Measurements from ENCODE around the gene MYLK. TPM values are rescaled to one million over a fixed set of nuclear protein-coding genes. Genes with fewer than 3 reads are reported as not detected.

Gene MYLK
- total RNA-seq, 1 donor, result 11.3 TPM

DNA sequence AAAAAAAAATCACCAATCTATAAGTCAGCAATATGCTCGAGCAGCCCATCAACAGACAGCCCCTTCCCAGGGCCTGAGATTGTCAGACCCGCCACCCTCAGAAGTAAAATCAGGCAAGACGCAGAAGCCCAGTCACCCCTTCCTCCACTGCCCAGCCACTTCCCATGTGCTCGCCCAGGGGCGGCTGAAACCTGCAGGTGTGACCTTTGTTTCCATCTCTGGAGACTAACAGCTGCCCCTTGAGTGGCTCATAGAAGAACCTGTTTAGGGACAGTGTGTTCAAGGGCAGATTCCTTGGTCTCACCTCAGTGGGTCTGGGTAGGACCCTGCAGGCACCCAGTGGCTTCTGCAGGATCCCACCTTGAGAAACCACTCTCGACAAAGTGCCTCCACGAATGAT, 105.6 kb downstream of the MYLK start:
- DNase-seq (ENCODE audit: low read depth in 2 of 3, low spot score in 2 of 3), result no peak

DNA sequence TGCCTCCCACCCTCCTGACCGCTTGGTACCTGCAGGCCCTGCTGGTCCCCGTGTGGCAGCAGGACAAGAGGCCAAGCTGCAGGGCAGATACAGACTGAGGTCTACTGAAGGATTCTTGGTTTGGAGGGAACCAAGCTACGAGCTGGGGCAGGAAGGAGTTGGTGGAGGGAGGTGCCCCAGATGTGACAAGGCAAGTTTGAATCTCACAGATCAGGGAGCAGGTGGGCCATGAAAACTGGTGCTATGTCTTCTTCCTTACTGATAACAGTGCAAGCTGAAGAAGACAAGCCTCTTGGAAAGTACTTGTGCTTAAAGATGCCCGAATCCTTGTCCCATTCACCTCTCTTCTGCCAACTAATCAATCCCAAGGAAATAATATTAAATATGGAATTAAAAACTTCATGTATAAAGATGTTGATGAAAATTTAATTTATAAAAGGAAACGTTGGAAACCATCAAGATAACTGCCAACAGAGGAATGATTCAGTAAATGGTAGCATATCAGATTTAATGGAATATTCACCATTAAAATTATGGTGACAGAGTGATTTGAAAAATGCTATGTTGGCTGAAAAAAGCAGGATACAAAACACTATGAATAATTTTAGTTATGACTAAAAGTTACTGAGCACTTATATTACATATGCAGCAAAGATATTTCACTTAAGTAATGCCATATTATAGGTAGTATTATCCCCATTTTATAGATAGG, 107.9 kb downstream of the MYLK start:
- no peak for DNase-seq (ENCODE audit: low read depth in 2 of 3, low spot score in 2 of 3)

DNA sequence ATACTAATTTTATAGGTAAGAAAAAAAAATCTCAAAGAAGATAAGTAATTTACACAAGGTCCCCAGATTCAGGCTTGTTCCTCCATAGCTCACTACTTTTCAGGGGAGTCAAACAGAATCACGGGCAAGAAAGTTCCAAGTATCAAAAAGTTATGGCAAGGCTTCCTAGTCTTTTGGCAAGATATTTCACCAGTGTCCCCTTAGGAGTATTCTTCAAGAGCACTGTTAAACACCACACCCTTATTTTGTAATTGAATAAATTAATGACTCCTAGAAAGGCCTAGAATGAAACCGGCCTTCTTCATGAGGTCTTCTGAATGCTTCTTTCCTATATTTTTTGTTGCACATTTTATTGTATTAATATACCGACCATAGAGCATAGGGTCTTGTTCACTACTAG, 109.7 kb downstream of the MYLK start:
- DNase-seq (ENCODE audit: low read depth in 2 of 3, low spot score in 2 of 3), result no peak

DNA sequence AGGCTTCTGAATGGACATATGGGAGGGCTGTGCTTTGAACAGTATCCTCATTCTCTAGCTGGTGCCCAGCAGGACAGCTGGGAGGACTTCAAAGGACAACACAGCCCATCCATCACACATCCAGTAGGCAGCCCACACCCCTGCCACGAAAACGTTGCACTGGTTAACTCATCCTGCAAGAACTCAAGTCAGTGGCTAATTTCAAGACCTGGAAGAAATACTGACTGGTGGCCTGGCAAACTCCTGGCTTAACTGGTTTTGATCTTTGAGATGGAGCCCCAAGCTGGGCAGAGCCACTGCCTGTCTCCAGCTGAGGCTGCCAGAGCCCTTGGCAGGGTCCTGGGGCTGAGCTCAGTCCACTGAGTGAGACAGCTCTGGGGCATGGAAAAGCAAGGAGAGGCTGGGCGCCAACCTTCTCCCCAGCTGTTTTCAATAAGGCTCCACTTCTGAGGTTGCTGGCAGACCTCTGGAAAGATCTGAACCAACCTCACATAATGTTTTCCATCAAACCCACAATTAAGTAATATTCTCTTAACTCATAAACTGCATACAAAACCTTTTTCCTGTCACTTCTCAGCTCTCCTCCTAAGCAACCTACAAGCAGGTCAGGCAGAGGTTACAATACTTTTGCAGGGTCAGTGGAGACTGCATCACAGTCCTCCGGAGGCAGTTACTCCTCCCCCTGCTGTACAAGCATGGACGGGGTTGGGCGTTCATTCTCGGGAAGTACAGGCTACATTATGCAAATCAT, 110.3 kb downstream of the MYLK start:
- no peak for DNase-seq (ENCODE audit: low read depth in 2 of 3, low spot score in 2 of 3)

DNA sequence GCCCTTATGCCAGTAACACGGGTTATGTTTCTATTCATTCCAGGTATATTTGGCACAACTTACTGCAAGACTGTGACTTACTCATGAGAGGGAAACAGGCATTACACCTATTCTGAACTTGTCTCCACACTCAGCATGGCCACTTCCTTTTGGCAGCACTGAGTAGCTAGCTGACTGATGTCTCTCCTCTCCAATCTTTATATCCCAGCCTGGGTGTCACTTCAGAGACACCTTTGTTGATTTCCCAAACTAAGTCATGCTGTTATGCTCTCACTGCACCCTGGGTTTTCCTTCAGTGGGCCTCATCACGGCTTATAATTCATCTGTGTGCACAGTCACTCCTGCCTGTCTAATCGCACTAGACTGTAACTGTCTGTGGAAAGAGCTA, 114.8 kb downstream of the MYLK start:
- no peak for DNase-seq (ENCODE audit: low read depth in 2 of 3, low spot score in 2 of 3)

DNA sequence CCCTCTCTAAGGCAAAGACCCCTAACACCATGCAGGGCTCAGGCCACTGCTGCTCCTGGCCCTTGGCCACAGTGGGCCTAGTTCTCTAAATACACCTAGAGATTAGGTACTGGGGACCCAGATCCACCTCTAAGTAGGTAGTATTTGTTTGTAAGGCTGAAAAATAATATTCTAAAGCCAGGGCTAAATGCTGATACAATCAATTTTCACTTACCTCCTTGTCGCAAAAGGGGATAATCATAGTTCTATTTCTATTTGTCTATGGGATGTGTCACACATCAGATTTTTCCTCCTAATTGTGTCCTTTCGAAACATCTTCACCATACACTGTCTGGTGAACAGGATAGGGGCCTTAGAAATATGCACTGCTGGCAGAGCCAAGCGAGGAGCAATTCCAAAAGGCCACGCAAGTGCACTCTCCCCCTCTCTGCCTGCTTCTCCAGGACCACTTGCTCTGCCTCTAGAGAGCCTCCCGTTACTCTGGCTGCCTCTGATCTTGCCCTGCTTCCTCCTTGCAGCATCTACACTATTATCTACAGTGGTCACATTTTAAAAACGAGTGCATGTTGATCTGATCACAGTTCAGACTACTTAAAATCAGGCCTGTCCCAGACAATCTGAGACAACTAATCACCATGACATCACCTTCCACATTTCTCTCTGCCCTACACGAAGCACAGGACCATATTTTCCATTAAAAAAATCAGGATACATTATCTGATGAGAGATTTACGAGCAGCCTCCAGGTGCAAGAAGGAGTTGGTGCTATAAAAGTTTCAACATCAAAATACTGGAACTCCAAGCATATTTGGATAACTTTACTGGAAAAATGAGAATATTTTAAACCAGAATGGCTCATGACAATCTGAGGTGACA, 115.4 kb downstream of the MYLK start:
- no peak for DNase-seq (ENCODE audit: low read depth in 2 of 3, low spot score in 2 of 3)

DNA sequence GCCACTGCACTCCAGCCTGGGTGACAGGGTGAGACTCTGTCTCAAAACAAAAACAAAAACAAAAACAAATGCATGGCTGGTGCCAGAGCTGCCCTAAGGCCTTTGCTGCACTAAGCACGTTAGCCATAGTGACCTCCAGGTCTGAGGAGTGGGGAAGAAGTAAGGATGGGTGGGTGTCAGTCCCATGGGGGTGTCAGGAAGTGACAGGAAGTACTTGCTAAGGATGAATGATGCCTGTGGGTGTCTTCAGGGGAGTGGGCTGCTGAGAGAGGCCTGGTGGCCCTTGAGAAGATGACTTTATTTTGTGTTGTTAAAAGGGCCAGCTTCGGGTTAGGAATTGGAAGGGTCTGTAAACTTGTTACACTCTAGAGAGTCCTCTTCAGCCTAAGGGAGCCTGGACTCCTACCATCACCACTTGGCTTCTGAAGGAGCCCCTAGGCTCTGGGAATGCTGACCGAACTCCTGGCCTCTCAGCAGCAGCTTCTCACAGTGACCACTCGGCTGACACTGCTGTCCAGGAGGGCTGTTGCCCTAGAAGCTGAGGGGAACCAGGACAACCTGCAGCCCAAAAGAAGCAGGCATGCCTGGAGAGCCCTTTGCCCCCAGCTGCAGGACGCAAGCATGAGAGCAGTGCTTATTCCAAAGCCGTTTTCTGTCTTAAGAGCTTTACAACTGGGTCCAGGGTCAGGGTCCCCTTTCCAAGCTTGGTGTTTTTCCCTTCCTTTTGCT, 116.4 kb downstream of the MYLK start:
- DNase-seq (ENCODE audit: low read depth in 2 of 3, low spot score in 2 of 3), result no peak

DNA sequence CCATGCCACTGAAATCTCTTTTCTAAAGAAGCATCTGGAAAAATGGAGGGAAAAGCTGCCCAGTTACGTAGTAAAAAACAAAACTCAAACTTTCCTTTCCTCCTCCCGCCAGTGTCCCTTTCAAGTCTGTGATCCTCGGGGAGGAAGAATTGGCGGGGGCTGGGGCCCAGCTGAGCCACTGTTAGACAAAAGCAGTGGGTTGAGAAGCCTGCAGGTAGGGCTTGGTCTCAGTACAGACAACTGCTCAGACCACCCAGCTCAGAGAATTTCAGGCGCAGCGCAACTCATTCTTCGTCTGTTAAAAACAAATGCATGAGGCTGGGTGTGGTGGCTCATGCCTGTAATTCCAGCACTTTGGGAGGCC, 117.1 kb downstream of the MYLK start:
- no peak for DNase-seq (ENCODE audit: low read depth in 2 of 3, low spot score in 2 of 3)

DNA sequence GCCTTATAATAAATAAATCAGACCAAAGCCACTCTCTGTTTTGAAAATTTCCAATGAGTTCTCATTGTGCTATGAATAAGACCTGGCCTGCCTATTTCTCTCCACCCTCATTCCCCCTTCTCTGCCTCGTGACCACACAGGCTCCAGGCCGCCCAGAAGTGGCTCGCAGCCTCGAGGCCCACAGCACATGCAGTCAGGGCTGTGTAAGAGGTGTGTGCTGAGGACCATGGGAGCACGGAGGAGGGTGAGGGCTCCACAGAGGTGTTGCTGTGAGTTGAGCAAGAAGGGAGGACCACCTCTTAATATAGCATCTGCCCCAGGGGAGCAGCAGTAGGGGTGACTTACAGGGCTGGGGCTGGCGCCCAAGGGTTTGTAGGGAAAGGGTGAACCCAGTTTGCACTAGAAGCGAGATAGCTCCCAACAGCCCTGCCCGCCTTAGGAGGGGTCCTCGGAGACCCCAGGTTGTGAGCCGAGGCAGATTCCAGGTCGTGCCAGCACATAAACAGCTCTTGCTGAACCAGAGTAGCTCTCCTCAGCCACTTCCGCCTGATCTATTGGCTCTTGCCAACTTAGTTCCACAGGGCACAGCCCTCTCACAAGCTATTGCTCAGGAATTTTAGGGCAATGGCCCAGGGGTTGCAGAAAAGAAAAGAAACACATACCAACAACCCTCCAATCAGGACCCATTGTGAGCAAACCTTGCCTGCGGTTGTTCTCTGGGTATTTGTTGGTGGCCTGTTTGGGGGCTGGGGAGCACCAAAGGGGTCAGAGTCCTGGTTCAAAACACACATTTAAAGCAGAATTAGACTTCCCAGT, 117.7 kb downstream of the MYLK start:
- no peak for DNase-seq (ENCODE audit: low read depth in 2 of 3, low spot score in 2 of 3)

DNA sequence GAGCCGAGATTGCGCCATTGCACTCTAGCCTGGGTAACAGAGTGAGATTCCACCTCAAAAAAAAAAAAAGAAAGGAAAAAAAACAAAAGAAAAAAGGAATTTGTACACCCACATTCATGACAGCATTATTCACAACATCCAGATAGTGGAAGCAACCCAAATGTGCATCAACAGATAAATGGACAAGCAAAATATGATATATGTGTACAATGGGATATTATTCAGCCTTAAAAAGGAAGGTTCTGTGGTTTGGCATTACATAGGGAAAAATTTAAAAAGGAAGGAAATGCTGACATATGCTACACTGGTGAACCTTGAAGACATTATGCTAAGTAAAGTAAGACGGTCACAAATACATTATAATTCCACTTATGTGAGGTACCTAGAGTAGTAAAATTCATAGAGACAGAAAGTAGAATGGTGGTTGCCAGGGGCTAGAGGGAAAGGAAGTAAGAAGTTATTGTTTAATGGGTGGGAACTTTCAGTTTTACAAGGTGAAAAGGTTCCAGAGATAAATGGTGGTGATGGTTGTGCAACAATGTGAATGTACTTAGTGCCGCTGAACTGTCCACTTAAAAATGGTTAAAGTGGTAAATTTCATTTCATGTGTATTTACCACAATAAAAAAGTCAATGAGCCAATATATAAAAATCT, 118.5 kb downstream of the MYLK start:
- DNase-seq (ENCODE audit: low read depth in 2 of 3, low spot score in 2 of 3), result no peak

DNA sequence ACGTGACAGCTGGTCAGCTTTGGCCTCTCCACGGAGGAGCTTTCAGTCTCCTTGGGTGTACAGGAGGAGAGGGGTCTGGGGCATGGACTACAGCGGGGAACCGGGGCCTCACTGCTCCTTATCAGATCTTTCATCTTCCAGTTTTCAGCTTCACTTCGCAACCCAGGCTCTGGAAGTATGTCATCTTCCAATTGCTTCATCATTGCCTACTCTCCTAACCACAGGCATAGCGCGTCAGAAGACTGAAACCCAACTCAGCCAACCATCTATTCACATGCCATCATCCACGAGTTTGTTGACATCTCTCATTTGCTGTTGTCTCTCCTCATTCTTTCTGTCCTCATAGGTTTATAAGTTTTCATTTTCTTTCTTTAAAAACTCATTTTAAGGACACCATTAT, 119.5 kb downstream of the MYLK start:
- DNase-seq (ENCODE audit: low read depth in 2 of 3, low spot score in 2 of 3), result no peak

DNA sequence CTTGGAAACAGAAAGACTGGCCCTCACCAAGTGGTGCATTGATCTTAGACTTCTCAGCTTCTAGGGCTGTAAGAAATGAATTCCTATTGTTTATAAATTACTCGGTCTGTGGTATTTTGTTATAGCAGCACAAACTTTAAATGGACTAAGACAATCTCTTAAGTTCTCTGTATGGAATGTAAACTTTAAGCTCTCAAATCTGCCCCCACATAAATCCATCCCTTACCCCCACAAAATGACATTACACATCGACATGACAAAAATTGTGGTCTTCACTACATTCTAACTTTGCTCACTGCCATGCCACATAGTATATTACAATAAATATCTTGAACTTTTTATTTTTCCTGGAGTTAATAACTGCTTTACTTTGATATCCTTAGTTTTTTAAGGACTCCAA, 121.3 kb downstream of the MYLK start:
- DNase-seq (ENCODE audit: low read depth in 2 of 3, low spot score in 2 of 3), result no peak

DNA sequence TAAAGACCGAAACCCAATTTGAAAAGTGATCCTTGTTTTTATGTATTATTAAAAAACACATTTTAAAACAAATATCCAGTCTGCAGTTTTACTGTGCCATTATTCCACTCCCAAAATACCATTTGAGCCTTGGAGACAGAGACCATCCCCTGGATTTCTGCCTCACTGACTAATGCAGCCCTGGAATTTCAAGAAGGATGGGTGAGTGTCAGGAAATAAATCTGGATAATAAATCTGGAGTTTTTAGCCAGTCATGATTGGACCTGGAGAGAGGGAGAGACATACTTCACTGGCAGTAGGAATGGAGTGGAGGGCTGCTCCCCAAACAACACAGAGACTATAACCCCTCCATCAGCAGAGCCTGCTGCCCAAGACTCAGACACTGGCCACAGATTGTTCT, 123.3 kb downstream of the MYLK start:
- DNase-seq (ENCODE audit: low read depth in 2 of 3, low spot score in 2 of 3), result no peak

DNA sequence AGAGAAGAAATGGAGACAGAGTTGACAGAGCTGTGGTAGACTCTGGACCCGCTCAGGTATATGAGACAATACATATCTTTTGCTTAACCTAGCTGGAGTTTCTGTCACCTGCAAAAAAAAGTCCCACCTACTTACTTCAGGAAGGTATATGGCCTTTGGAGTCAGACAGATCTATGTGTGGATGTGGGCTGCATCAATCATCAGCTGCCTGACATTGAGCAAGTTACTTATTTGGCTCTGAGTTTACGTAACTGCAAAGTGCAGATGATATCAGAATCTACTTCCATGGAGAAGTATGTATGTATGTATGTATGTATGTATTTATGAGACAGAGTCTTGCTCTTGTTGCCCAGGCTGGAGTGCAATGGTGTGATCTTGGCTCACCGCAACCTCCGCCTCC, 124.3 kb downstream of the MYLK start:
- no peak for DNase-seq (ENCODE audit: low read depth in 2 of 3, low spot score in 2 of 3)

DNA sequence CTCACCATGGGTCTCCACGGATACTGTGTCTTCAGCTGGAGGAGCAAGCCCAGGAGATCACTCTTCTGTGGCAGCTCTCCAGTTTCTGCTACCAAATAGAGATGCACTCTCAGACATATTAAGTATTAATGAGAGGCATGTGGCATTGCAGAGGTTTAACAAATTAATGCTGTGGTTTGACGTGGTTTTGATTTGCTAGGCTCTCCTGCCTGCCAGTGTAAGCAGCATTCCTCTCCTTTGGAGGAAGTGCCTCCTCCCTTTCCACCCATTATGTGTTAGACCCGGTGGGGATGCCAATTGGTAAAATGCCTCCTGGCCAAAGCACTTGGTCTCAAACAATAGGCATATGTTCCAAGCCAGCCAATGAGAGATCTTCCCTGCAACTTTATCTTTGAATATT, 124.8 kb downstream of the MYLK start:
- DNase-seq (ENCODE audit: low read depth in 2 of 3, low spot score in 2 of 3), result no peak

DNA sequence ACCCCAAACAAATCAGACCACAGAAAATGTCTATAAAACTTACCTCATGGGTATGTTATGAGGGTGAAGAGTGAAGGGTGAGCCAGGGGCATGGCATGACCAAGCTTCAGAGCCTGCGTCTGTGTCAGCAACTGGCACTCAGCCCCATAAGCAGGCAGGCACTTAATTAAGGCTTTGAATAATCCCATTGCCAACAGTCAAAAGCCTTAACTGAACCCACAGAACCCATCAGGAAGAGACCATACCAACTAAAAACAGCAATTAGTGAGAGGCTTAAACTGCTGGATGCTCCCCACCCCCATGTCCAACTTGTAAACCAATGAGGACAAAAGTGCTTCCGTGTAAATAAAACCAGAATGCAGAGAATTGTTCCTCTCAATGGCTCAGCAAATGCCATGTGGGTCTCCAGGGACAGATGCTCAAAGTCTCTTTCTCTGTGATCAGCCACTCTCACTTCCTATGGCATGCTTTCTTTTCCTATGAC, 126.0 kb downstream of the MYLK start:
- DNase-seq (ENCODE audit: low read depth in 2 of 3, low spot score in 2 of 3), result no peak

DNA sequence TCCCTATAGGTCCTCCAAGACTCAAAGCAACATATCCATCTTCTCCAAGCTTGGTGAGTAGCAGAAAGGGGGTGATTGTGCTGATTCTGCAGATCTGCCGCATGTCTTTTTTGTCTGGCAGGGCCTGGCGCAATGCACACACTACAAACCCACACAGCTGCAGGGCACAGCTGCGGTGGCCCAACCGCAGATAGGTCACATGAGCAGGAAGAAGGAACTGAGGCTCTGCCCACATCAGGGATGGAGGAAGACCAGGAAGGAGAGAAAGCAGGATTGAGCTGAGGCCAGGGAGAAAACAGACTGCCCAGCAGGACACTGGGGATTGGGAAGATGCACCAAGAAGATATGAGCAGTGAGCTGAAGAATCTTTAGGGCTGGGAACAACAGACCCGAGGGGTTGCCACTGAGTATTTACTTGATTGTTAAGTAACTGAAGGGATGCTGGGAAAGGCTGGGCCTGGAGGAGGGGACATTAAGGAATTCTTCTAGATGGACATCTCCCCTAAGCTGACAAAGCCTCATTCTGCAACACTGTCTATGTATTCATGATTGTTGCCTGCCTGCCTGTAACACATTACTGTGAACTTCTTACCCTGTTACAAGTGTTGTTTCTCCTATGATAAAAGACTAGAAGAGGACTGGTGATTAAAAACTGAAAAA, 126.7 kb downstream of the MYLK start:
- peak in 2 of 3 donors; percentile 42 to 64 for DNase-seq (ENCODE audit: low read depth in 2 of 3, low spot score in 2 of 3)

DNA sequence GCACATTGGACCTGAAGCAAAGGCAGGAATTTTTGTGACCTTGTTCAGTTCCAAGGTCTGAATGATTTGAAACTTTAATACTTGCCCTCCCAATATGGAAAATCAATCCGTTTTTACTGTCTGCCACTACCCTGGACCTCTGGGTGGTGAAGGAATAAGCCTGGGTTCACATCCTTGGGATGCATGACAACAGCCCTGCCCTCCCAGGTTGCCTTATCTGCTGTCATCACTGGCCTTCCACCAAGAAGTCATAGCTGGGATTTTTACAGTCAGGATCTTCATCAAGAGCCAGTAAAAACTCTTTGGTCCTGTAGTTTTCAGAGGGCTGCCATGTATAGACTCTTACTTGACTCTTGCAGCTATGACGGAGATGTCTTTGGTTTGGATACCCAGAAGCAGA, 128.6 kb downstream of the MYLK start:
- DNase-seq (ENCODE audit: low read depth in 2 of 3, low spot score in 2 of 3), result no peak

DNA sequence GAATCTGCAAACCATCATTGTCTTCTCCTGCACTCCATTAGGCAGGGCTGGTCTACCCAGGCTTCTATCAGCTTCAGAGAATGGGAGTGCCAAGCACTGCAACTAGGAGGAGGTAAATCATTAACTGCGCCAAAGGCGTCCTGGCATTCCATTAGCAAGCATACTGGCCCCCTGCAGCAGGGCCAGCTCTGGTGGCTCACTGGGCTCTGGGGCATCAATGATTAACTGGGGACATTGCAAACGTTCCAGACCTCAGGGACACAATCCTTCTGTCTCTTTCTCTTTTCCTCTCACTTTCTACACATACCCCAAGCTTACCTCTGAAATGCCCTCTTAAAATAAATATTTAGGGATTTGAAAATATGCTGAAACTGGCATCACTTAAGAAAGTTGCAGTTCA, 129.0 kb downstream of the MYLK start:
- DNase-seq (ENCODE audit: low read depth in 2 of 3, low spot score in 2 of 3), result no peak
